Posterior vena cava (tissue), 2 donors: ENCODE results near the gene NKAIN2. TPM values are rescaled to one million over a fixed set of nuclear protein-coding genes. Genes with fewer than 3 reads are reported as not detected.
"Not testable (repeated sequence)": the region's sequence is repeated elsewhere in the genome, so short reads cannot be mapped to it uniquely, and the experiment has no call there.

ENCODE experiments used
- DNase-seq: peaks from one replicate; pipeline ENCODE4 v3.0.0-alpha.2; 2020; ENCODE audit warnings: low spot score
- intact Hi-C, 2 donors: fragments of 100-400 bp; cut with DNase I; formaldehyde crosslinking; loops; one replicate each; pipeline versions ENCODE4 v1.14.1 to v1.14.2; 2022 to 2023
- total RNA-seq, 2 donors: library from RNA; stranded (reverse); fragmentation: NEBNext Ultra II Directional; extraction: Animal tissue kit (Norgen Biotek cat#: 25700); gene quantifications; one replicate each; pipeline ENCODE4 v1.2.1, GENCODE V29; 2021
- donor health status: DM: yes; HTN: yes; CAD: no.
- donor health status: DM: yes; HTN: yes; CAD: no.

Gene NKAIN2
- total RNA-seq, 2 donors from 2014 or later: 0.23 to 0.81 TPM

- DNase-seq: no peak
- intact Hi-C loops: no loop called here
These were observed 65.7 kb downstream of the NKAIN2 start for GRCh38 chr6:123869334-123869733.

- no peak for DNase-seq
- intact Hi-C loops: no loop called here
These were observed 70.3 kb downstream of the NKAIN2 start for GRCh38 chr6:123873974-123874373.

- no peak for DNase-seq
- intact Hi-C loops: no loop called here
These were observed 72.1 kb downstream of the NKAIN2 start for GRCh38 chr6:123875784-123876183.

GRCh38 chr6:123879749-123880148 is 76.1 kb downstream of the NKAIN2 start:
- intact Hi-C loops: no loop called here
- DNase-seq: no peak

GRCh38 chr6:123888771-123889513 is 85.3 kb downstream of the NKAIN2 start:
- intact Hi-C loops: no loop called here

GRCh38 chr6:123895346-123895745 is 91.7 kb downstream of the NKAIN2 start:
- DNase-seq: no peak
- intact Hi-C loops: no loop called here

More at GRCh38 chr6:123888771-123889513, 85.3 kb downstream of the NKAIN2 start:
- DNase-seq: no peak

- intact Hi-C loops: no loop called here
- no peak for DNase-seq
These were observed 92.1 kb downstream of the NKAIN2 start for GRCh38 chr6:123895806-123896205.

GRCh38 chr6:123896869-123897268 is 93.2 kb downstream of the NKAIN2 start:
- DNase-seq: no peak
- intact Hi-C loops: no loop called here

GRCh38 chr6:123897965-123898364 is 94.3 kb downstream of the NKAIN2 start:
- DNase-seq: no peak
- intact Hi-C loops: no loop called here

- no peak for DNase-seq
These were observed 95.0 kb downstream of the NKAIN2 start for GRCh38 chr6:123898665-123899064.

GRCh38 chr6:123899745-123900144 is 96.1 kb downstream of the NKAIN2 start:
- intact Hi-C loops: no loop called here
- no peak for DNase-seq

More at GRCh38 chr6:123898665-123899064, 95.0 kb downstream of the NKAIN2 start:
- intact Hi-C loops: no loop called here

- DNase-seq: no peak
- intact Hi-C loops: no loop called here
These were observed 97.8 kb downstream of the NKAIN2 start for GRCh38 chr6:123901436-123901835.

GRCh38 chr6:123902738-123903313 is 99.2 kb downstream of the NKAIN2 start:
- intact Hi-C loops: no loop called here
- DNase-seq: no peak

- intact Hi-C loops: no loop called here
- no peak for DNase-seq
These were observed 100.6 kb downstream of the NKAIN2 start for GRCh38 chr6:123904228-123904627.

GRCh38 chr6:123908797-123909196 is 105.1 kb downstream of the NKAIN2 start:
- no peak for DNase-seq
- intact Hi-C loops: no loop called here

- DNase-seq: no peak
- intact Hi-C loops: no loop called here
These were observed 106.3 kb downstream of the NKAIN2 start for GRCh38 chr6:123909989-123910388.

GRCh38 chr6:123913863-123914262 is 110.2 kb downstream of the NKAIN2 start:
- DNase-seq: no peak
- intact Hi-C loops: no loop called here

GRCh38 chr6:123923379-123923778 is 119.7 kb downstream of the NKAIN2 start:
- intact Hi-C loops: not testable (repeated sequence)

GRCh38 chr6:123925350-123925749 is 121.7 kb downstream of the NKAIN2 start:
- intact Hi-C loops: no loop called here
- no peak for DNase-seq

More at GRCh38 chr6:123923379-123923778, 119.7 kb downstream of the NKAIN2 start:
- not testable (repeated sequence) for DNase-seq

- DNase-seq: no peak
- intact Hi-C loops: no loop called here
These were observed 122.3 kb downstream of the NKAIN2 start for GRCh38 chr6:123925842-123926399.

- no peak for DNase-seq
- intact Hi-C loops: no loop called here
These were observed 124.9 kb downstream of the NKAIN2 start for GRCh38 chr6:123928529-123928928.
